Right lobe of liver (tissue), 4 donors: ENCODE measurements around the gene ACSF2.

Experiments used
- POLR2A ChIP-seq: fragments of 450-650 bp; IDR thresholded peaks from one replicate; pipeline ENCODE4 v1.6.1; 2017; ENCODE audit warnings: antibody characterized with exemption, mild to moderate bottlenecking
- TF ChIP-seq, protein P1 (sequence below), 4 donors: fragments of 200-600 bp in 3 of 4; fragments of 450-650 bp in 1 of 4; IDR thresholded peaks; one replicate each; pipeline versions ENCODE4 v1.5.1 to v1.8.0; 2016 to 2022; ENCODE audit warnings: antibody characterized with exemption in 4 of 4, mild to moderate bottlenecking in 2 of 4
- donor health status: DM: no; HTN: no; CAD: no.
- donor health status: DM: no; HTN: no; CAD: no.
- donor health status: DM: no; HTN: yes; CAD: no.

DNA sequence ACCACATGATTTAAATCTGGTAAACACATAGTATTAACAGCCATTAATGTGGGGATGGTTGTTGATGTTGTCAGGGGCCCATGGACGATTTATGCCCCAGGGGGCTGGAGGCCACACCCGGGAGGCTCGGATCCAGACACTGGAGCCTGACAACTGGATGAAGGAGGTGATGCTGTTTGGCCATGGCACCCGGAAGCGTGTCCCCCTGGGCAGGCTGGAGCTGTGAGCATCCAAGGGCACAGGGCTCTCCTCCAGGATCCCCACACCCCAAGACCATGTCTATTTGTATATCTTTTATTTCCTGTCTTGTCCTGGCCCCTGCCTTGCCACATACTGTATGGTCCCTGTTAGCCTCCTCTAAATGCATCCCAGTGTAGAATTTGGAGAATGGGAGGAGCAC, 57.2 kb downstream of the ACSF2 start:
- TF ChIP-seq, protein P1, sequence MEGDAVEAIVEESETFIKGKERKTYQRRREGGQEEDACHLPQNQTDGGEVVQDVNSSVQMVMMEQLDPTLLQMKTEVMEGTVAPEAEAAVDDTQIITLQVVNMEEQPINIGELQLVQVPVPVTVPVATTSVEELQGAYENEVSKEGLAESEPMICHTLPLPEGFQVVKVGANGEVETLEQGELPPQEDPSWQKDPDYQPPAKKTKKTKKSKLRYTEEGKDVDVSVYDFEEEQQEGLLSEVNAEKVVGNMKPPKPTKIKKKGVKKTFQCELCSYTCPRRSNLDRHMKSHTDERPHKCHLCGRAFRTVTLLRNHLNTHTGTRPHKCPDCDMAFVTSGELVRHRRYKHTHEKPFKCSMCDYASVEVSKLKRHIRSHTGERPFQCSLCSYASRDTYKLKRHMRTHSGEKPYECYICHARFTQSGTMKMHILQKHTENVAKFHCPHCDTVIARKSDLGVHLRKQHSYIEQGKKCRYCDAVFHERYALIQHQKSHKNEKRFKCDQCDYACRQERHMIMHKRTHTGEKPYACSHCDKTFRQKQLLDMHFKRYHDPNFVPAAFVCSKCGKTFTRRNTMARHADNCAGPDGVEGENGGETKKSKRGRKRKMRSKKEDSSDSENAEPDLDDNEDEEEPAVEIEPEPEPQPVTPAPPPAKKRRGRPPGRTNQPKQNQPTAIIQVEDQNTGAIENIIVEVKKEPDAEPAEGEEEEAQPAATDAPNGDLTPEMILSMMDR (IDR thresholded peaks at IDR 0.05) = no peak
- no peak for TF ChIP-seq POLR2A
